Activated T-cell treated with anti-CD3 and anti-CD28 coated beads, Interleukin-2, amount 50 U/mL, for 1 hour (primary cell): ENCODE results near the gene RRP1.
"Not testable (repeated sequence)": the region's sequence is repeated elsewhere in the genome, so short reads cannot be mapped to it uniquely, and the experiment has no call there.

Source experiments
- DNase-seq: peaks from one replicate; pipeline ENCODE4 v3.0.0-alpha.2; 2020

RRP1 gene

DNA sequence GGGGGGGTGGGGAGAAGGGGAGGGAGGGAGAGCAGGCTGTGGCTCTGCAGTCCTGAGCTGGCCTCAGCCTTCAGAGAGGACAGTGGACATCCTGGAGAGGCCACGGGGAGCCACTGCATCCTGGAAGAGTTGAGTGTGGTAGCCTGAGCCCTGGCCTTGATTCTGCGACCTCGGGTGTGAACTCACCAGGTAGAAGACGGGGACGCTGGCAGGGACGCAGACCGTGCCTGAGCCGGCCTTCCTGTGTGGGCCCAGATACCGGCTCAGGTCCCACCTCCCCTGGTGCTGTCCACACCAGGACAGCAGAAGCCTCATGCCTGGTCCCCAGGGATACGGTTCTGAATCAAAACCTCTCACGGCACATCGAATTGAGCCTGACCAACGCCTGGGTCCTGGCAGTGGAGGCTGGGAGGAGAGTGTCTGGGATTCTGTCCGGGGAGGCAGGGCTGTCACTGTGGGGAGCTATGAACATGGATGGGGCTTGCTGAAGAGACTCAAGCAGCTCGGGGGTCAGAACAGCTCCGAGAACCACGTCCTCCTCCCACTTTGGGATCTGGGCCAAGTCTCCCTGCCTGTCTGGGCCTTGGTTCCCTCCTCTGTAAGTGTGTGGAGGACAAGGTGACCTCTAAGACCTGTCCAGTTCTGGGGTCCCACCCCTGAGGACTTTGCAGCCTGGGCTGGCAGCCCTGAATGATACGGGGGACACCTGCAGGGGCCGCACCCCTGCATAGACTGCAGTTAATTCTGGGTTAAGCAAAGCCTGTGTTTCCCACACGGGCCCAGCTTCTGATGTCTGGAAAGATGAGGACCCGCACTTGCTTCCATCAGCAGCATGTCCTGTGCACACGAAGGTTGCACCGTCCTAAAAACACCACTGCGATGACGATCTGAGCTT lies 30.4 kb downstream of the RRP1 start:
- DNase-seq: no peak

DNA sequence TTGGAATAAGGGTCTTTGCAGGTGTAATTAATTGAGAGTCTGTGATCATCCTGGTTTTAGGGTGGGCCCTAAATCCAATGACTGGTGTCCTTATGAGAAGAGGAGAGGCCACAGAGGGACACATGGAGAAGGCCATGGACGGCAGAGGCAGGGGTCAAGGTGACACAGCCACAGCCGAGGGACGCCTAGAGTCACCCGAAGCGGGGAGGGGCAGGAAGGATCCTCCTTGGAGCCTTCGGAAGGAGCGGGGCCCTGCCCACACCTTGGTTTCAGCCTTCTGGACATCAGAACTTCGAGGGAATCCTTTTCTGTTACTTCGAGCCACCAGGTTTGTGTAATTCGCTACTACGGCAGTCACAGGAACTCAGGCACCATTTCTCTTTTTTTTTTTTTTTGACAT lies 31.1 kb downstream of the RRP1 start:
- no peak for DNase-seq

DNA sequence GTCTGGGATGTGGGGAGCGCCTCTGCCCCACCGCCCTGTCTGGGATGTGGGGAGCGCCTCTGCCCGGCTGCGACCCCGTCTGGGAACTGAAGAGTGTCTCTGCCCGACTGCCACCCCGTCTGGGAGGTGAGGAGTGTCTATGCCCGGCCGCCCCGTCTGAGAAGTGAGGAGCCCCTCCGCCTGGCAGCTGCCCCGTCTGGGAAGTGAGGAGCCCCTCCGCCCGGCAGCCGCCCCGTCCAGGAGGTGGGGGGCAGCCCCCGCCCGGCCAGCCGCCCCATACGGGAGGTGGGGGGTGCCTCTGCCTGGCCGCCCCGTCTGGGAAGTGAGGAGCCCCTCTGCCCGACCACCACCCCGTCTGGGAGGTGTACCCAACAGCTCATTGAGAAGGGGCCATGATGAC lies 32.8 kb downstream of the RRP1 start:
- not testable (repeated sequence) for DNase-seq

DNA sequence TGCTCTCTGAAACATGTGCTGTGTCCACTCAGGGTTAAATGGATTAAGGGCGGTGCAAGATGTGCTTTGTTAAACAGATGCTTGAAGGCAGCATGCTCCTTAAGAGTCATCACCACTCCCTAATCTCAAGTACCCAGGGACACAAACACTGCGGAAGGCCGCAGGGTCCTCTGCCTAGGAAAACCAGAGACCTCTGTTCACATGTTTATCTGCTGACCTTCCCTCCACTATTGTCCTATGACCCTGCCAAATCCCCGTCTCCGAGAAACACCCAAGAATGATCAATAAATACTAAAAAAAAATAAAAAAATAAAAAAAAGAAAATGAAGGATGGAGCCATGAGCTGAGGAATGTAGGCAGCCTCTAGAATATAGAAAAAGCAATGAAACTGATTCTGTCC lies 33.4 kb downstream of the RRP1 start:
- DNase-seq: not testable (repeated sequence)

DNA sequence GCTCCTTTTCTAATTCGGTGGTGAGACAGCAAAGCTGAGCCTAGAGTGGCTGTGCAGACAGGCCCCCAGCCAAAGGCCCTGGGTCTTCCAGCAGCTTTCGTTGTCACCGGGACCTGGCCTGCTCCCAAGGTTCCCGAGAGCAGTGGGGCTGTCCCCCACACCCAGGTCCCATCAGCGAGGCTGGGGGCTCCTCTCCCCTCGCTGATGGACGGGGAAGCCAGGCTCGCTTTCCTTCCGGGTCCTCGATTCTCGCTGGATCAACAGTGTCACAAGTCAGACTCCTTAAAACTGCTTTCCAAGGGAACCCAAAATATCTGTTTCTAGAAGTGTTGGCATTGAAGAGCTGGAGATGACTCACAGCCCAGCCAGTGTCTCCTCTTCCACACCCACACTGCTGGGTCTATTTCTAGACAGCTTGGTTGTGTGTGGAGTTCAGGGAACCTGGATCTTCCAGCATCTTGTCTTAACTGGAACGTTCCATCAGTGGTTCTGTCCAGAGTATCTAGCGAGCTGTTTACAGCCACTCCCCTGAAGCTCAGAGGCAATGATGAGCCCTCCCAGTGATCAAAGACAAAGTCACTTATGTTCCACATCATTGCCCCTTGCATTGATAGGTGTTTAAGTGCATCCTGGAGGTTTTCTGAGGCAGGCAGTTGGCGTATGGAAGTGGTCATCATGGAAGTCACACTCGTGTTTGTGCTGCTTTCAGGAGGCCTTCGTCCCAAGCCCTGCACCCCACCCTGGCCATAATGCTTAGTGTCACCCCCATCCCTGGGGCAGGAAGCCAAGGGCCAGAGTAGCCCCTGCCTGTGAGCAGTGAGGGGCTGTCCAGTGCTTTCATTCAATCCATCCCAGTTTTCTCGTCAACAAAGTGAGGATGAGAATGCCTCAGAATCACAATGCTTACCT lies 35.2 kb downstream of the RRP1 start:
- DNase-seq: no peak

DNA sequence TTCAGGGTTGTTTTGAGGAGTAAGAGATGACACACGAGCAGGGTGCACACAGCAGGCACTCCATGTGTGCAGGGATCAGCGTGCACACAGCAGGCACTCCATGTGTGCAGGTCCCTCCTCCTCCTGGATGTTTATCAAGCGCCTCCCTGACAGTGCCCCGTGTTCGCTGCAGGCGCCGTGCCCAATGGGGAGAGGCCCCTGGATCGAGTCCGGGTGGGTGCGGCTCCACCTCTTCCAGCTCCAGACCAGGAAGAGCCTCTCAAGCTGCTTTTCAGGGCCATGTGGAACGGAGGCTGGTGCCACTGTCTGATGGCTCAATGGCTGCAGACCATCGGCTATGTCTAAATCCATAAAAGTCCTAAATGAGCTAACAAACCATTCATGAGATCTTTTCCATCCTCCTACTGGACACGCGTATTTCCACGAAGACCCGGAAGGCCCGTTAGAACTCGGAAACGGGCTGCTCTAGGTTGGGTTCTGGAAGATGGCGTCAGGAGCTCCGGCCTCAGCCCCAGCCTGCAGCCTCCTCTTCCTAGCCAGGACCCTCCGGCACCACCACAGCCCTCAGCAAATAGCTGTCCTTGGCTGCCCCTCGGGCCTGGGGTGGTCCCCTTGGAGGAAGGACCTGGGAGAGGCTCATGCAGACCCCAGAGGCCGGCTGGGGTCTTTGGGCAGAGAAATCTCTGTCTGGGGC lies 36.0 kb downstream of the RRP1 start:
- DNase-seq: no peak

DNA sequence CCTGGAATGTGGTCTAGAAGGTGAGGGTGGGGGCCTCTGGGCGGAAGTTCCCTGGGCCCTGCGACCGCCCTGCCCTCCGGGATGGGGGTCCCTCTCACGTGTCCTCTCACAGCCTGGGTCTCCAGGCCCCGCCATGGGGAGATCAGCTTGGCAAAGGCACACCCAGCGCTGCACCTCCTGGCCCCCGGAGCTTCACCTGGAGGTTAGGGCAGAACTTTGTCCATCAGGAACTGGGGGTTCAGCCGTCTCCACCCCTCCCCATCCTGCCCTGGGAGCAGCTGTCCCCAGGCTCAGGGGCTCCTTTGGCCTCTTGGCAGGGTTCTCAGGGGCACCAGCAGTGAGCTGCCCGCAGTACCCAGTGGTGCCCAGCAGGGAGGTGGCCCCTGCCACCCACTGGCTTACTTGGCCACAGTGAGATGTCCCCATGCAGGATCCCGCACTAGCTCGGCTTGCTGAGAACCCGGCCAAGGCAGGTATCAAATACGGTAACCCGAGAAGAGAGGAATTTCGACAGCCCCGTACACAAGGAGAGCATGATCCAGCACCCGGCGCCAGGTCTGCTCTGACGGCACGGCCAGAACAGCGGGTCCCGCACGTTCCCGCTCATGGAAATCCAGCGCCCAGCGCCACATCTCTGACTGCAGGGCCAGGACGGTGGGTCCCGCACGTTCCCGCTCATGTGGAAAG lies 36.7 kb downstream of the RRP1 start:
- no peak for DNase-seq

DNA sequence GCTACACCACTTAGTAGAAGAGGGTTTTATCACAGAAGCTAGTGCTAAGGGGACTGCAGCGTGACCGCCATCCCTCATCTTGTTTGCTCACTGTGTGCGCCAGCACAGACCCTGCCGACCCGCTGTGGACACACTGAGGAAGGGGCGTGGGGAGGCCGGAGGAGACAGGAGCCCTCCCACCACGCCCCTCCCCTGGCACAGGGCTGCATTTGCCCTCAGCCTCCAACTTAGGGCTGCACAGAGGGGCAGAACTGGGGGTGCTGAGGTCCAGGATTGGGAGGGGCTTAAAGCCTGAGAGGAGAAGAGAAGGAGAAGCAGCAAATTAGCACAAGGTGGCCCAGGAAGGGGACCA lies 37.2 kb downstream of the RRP1 start:
- no peak for DNase-seq

DNA sequence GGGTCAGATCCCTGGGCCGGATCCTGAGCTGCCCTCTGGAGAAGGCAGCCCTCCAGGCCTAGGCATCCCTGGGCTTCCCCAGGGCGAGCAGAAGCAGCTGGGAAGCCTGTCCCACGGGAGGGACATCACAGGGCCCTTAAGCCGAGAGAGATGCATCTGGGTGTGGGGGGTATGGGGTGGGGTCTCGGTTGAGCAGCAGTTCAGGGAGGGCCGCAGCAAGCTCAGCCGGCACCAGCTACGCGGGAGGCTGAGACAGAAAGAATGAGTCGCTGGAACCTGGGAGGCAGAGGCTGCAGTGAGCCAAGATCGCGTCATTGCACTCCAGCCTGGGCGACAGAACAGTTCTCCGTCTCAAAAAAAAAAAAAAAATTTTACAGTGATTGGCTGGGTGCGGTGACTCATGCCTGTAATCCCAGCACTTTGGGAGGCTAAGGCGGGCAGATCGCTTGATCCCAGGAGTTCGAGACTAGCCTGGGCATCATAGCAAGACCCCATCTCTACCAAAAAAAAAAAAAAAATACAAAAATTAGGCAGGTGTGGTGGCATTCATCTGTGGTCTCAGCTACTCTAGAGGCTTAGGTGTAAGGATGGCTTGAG lies 37.7 kb downstream of the RRP1 start:
- no peak for DNase-seq

DNA sequence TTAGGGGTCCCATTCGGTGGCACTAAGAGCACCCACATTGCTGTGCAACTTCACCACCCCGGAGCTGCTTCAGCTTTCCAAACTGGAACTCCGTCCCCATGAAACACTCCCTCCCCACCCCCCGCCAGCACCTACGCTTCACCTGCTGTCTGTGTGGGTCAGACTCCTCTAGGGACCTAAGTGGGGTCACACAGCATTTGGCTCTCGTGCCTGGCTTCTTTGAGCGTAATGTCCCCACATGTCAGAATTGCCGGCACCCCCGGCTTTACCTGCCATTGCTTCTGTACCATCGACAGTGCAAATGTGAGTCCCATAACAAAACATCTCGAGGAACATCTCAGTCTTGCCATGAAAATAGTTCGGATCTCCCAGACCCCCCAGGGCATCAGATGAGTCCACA lies 39.8 kb downstream of the RRP1 start:
- no peak for DNase-seq

DNA sequence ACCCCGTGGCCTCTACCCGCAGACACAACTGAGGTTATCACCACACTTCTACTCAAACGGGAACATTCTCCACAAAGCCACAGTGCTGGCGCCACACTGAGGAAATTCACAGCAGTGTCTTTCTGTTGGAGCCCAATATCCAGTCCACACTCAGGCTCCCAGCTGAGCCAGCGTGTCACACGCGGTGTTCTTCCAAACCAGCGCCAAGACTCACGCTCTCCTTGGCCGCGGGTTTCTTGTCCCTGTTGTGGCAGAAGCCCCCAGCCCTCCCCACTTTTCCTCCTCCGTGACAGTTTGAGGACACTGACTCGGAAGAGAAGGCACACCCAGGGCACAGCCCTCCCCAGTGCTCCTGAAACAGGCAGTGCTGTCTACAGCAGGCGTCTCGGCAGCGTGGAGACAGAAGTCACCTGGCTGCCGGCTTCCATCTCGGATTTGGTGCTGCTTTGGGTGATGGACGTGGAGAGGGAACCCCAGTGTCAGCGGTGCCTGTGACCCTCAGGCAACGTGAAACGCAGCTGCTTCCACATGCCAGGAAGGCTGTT lies 40.3 kb downstream of the RRP1 start:
- no peak for DNase-seq

DNA sequence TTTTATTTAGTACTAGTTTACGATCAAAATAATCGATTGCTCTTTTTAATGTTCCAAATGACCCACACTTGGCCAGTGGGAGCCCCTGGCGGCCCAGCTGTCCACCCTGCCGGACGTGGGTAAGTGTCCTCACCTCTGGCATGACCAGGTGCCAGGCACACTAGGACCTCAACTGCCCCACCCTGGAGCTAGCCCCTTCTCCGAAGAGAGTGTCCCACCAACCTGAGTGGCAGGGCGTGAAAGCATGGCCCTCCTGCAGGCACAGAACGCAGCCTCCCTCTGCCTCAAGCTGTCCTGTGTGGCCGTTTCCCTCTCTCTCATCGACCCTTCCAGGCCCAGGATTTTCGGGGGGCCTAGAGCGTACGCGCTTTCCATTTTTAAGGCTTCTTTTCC lies 42.8 kb downstream of the RRP1 start:
- DNase-seq: no peak

DNA sequence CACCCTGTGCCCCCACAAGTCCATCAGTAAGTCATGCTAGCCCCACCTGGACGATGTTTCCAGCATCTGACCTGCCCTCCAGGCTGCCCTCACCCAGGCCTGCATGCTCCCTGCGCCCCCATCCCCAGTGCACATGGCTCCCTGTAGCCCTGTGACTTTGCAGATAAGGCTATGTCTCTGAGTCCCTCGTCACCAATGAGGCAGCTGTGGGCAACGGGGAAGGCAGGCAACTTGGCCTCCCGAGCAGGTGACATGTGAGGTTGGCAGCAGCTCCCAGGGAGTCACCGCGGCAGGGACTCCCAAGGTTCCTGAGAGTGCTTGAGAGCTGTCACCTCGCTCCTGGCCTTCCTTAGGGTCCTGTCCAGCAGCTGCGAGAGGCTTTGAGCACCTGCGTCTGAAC lies 43.3 kb downstream of the RRP1 start:
- no peak for DNase-seq

DNA sequence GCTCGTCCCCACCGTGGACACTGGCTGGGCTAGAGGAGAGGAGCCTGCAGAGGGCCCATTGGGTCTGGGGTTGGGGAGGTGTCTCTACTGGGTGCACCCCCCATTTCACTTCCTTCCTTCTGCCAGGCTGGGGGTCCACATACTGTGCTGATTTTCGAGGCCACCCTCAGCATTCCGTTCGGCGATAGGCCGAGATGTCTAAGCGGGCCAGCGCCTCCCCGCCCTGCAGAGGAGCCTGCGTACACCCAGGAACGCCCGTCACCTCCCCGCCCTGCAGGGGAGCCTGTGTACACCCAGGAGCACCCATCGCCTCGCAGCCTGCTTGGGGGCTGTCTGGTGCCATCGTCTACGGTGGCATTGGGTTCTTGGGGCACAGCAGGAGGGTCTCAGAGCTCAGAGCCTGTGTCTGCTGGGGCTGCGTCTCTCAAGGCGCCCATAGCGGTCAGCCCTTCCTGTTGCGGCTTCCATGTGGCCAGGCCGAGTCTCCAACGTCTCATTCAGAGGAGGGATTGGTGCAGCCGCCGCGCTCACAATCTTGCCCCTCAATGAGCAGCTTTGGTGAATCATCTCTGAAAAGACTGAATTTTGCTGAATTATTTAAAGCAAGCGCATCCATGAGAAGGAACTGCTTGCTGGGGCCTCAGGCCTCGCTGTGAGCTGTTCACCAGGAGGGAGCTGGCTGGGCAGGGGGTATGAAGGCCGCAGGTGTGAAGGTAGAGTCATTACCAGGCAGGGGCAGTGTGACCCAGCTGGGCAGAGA lies 44.9 kb downstream of the RRP1 start:
- DNase-seq: no peak

DNA sequence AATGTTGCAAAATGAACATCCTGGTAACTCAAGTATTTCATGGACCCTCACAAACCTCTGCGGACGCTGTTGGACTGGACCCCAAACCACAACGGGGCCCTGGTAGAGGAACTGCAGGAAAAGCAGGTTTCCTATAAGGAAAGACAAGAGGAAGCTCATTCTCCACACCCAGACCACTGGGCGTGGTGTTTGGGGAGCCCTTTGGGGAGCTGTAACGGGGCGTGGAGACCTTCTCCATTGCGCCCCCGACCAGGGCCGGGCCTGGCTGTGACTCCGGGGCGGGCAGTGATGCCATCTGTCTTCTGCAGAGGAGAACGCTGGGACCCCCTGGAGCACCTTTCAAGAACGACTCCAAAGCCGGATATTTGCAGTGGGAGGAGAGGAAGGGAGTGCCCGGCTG lies 45.7 kb downstream of the RRP1 start:
- DNase-seq: no peak

DNA sequence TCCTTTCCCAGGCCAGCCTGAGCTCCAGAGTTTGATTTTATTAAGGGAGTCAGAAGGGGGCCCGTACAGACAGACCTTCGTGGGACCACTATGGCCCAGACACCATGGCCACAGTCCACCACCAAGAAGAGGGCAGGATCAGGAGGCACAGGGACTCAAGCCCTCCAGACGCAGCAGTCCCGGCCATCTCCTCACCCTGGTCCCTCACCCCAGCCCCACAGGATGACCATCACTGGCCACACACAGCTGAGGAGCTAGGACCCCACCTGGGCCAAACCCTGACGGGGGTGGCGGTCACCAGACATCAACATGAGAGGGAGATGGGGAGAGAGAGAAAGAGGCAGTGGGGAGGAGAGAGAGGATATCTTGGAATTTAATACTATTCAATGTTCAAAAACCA lies 46.5 kb downstream of the RRP1 start:
- no peak for DNase-seq

DNA sequence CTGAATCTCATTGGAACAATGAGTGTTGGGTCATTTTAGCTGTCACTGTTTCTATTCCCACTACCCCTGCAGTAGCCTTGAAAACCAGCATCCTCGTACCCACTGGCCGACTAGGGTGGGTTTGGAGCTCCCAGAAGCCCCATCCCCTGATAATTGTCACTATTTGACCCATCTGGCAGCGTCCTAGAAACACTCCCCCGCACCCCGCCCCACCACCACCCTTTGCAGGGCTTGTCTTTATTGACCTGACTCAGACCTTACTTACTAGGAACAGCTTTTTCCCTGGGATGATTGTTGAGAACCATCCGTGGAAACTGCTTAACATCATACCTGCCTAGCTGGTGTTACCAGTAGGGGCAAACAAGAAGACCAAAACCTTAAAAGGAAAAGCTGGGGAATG lies 47.2 kb downstream of the RRP1 start:
- DNase-seq: no peak

DNA sequence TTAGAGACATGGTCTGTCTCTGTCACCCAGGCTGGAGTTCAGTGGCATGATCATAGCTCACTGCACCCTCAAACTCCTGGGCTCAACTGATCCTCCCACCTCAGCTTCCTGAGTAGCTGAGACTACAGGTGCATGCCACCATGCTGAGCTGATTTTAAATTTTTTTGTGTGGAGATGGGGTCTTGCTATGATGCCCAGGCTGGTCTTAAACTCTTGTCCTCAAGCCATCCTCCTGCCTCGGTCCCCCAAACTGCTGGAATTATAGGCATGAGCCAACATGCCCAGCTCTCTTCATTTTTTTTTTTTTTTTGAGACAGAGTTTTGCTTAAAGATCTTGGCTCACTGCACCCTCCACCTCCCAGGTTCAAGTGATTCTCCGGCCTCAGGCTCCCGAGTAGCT lies 50.9 kb downstream of the RRP1 start:
- DNase-seq: no peak

DNA sequence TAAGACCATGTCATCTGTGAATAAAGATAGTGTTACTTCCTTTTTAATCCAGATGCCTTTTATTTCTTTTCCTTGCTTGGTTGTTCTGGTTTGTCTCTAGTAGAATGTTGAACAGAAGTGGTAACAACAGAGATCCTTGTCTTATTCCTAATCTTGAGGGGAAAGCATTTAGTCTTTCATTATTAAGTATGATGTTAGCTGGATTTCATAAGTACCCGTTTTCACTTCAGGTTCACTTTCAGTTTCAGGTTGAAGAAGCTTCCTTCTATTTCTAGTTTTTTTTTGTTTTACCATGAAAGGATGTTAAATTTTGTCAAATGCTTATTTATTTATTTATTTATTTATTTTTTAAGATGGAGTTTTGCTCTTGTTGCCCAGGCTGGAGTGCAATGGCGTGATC lies 53.4 kb downstream of the RRP1 start:
- DNase-seq: no peak

DNA sequence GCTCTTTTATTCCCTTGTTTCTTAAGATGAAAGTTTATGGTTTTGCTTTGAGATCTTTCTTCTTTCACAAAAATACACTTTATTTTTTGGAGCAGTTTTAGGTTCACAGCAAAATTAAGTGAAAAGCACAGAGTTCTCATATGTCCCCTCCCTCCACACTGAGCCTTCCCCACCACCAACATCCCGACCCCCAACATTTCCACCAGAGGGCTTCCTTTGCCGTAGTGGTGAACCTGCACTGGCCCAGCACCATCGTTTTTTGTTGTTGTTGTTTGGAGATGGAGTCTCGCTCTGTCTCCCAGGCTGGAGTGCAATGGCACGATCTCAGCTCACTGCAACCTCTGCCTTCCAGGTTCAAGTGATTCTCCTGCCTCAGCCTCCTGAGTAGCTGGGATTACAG lies 55.5 kb downstream of the RRP1 start:
- not testable (repeated sequence) for DNase-seq

DNA sequence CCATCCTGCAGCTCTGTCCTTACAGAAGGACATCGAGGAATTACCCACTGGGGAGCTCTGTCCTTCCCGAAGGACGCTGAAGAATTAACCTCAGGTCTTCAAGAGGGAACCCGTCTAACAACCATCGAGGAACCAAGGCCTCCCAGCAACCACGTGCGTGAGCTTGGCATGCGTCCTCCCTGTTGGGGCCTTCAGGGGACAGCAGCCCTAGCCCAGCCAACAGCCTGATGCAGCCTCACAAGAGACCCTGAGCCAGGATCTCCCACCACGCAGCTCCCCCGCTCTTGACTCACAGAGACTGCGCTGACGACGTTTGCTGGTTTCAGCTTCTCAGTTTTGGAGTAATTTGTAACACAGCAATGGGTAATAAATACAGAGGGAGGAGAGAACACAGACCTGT lies 56.0 kb downstream of the RRP1 start:
- no peak for DNase-seq
